GM18873 (cell line): ENCODE measurements around the gene FCGR3B.
"Not testable (repeated sequence)": the region's sequence is repeated elsewhere in the genome, so short reads cannot be mapped to it uniquely, and the experiment has no call there.

Experiments used
- ATAC-seq: cut with Tn5 transposase; IDR thresholded peaks from one replicate; pipeline ENCODE4 v1.9.1; 2021; ENCODE audit warnings: mild to moderate bottlenecking, moderate library complexity, moderate number of reproducible peaks; ENCODE audit not compliant: unreplicated experiment, low FRiP score

Gene FCGR3B

GRCh38 chr1:161631076-161631475 is at the start of gene FCGR3B:
Gene FCGR3B (minus strand): TSS chr1:161631176. CDS start chr1:161631094, 82 bp downstream.
- ATAC-seq: no peak

- no peak for ATAC-seq
Measured at GRCh38 chr1:161678500-161678899, 47.5 kb upstream of the FCGR3B start.

- ATAC-seq: no peak
Measured at GRCh38 chr1:161676958-161677689, 46.1 kb upstream of the FCGR3B start.

- ATAC-seq: no peak
Measured at GRCh38 chr1:161676441-161676840, 45.5 kb upstream of the FCGR3B start.

GRCh38 chr1:161674908-161675307 is 43.9 kb upstream of the FCGR3B start:
- not testable (repeated sequence) for ATAC-seq

- ATAC-seq: not testable (repeated sequence)
Measured at GRCh38 chr1:161674447-161674846, 43.5 kb upstream of the FCGR3B start.

GRCh38 chr1:161673437-161673836 is 42.5 kb upstream of the FCGR3B start:
- not testable (repeated sequence) for ATAC-seq

- not testable (repeated sequence) for ATAC-seq
Measured at GRCh38 chr1:161671045-161672020, 40.4 kb upstream of the FCGR3B start.

GRCh38 chr1:161664689-161665088 is 33.7 kb upstream of the FCGR3B start:
- ATAC-seq: not testable (repeated sequence)

GRCh38 chr1:161663569-161663968 is 32.6 kb upstream of the FCGR3B start:
- ATAC-seq: not testable (repeated sequence)

GRCh38 chr1:161662684-161663339 is 31.8 kb upstream of the FCGR3B start, which contains the start of gene FCGR2B:
Gene FCGR2B (plus strand): TSS chr1:161663143. CDS start chr1:161663242, 99 bp downstream.
- ATAC-seq: not testable (repeated sequence)

- not testable (repeated sequence) for ATAC-seq
Measured at GRCh38 chr1:161661660-161662311, 30.8 kb upstream of the FCGR3B start.

- ATAC-seq: not testable (repeated sequence)
Measured at GRCh38 chr1:161658524-161658923, 27.5 kb upstream of the FCGR3B start.

GRCh38 chr1:161653971-161654370 is 23.0 kb upstream of the FCGR3B start:
- ATAC-seq: not testable (repeated sequence)

- not testable (repeated sequence) for ATAC-seq
Measured at GRCh38 chr1:161653541-161653940, 22.6 kb upstream of the FCGR3B start.

- not testable (repeated sequence) for ATAC-seq
Measured at GRCh38 chr1:161647507-161648360, 16.8 kb upstream of the FCGR3B start.

GRCh38 chr1:161644855-161645254 is 13.9 kb upstream of the FCGR3B start:
- not testable (repeated sequence) for ATAC-seq

GRCh38 chr1:161643481-161644208 is 12.7 kb upstream of the FCGR3B start:
- not testable (repeated sequence) for ATAC-seq
